ENCODE data around the gene USP47. TPM values are rescaled to one million over a fixed set of nuclear protein-coding genes. Genes with fewer than 3 reads are reported as not detected.
A peak's percentile ranks its signal among the peaks of the same experiment; 100 is the strongest.

Gene USP47
- total and polyA plus RNA-seq, 5 donors from 2014 or later, result 35.7 to 79.0 (median 41.8) TPM

GRCh38 chr11:11970556-11970955, 128.8 kb downstream of the USP47 start:
- Mint-ChIP-seq H3K36me3 (no peaks in the 10 kb centered on the region), H3K27ac (no peak overlapping the region), H3K4me1 (peaks cover 0 to 3% (median 0%) of the 10 kb centered on the region in 4 donors), H3K27me3 (peaks cover 7% of the 10 kb centered on the region), H3K9me3 (no peaks in the 10 kb centered on the region), H3K4me3 (no peak overlapping the region)
- H3K9me3 ChIP-seq (ENCODE audit: control insufficient read depth in 2 of 2, low read length in 2 of 2), result no peaks in the 10 kb centered on the region
- H3K27ac ChIP-seq (ENCODE audit: insufficient read depth, low read length, poor library complexity, severe bottlenecking), result no peak overlapping the region
- no peak for ATAC-seq (ENCODE audit: low read depth in 2 of 2)
- H3K4me1 ChIP-seq (ENCODE audit: control insufficient read depth, insufficient read depth, low read length, poor library complexity, severe bottlenecking), result no peaks in the 10 kb centered on the region
- no peaks in the 10 kb centered on the region for H3K27me3 ChIP-seq (ENCODE audit: control insufficient read depth, insufficient read depth, low read length)
- H3K4me3 ChIP-seq (ENCODE audit: low read depth, low read length), result no peak overlapping the region
- no peak for DNase-seq
- no peaks in the 10 kb centered on the region for H3K36me3 ChIP-seq (ENCODE audit: control insufficient read depth, insufficient read depth, low read length)

- no peaks in the 10 kb centered on the region for H3K4me1 ChIP-seq (ENCODE audit: control insufficient read depth, insufficient read depth, low read length, poor library complexity, severe bottlenecking)
- Mint-ChIP-seq H3K9me3 (no peaks in the 10 kb centered on the region), H3K4me3 (no peak overlapping the region), H3K4me1 (peaks cover 0 to 7% (median under 1%) of the 10 kb centered on the region in 4 donors), H3K27ac (no peak overlapping the region), H3K36me3 (no peaks in the 10 kb centered on the region), H3K27me3 (peaks cover 6% of the 10 kb centered on the region)
- H3K27me3 ChIP-seq (ENCODE audit: control insufficient read depth, insufficient read depth, low read length), result no peaks in the 10 kb centered on the region
- no peaks in the 10 kb centered on the region for H3K9me3 ChIP-seq (ENCODE audit: control insufficient read depth in 2 of 2, low read length in 2 of 2)
- DNase-seq (no peak), ATAC-seq (ENCODE audit: low read depth in 2 of 2) (no peak)
- H3K27ac ChIP-seq (ENCODE audit: insufficient read depth, low read length, poor library complexity, severe bottlenecking), result no peak overlapping the region
- H3K4me3 ChIP-seq (ENCODE audit: low read depth, low read length), result no peak overlapping the region
- H3K36me3 ChIP-seq (ENCODE audit: control insufficient read depth, insufficient read depth, low read length), result no peaks in the 10 kb centered on the region
Observed at GRCh38 chr11:11971906-11972547, 130.3 kb downstream of the USP47 start.

- no peak overlapping the region for H3K4me3 Mint-ChIP-seq
- Histone ChIP-seq H3K36me3 (ENCODE audit: control insufficient read depth, insufficient read depth, low read length) (no peaks in the 10 kb centered on the region), H3K9me3 (ENCODE audit: control insufficient read depth in 2 of 2, low read length in 2 of 2) (no peaks in the 10 kb centered on the region), H3K4me1 (ENCODE audit: control insufficient read depth, insufficient read depth, low read length, poor library complexity, severe bottlenecking) (no peaks in the 10 kb centered on the region), H3K4me3 (ENCODE audit: low read depth, low read length) (no peak overlapping the region), H3K27ac (ENCODE audit: insufficient read depth, low read length, poor library complexity, severe bottlenecking) (no peak overlapping the region), H3K27me3 (ENCODE audit: control insufficient read depth, insufficient read depth, low read length) (no peaks in the 10 kb centered on the region)
- H3K4me1 Mint-ChIP-seq, result peaks cover 0 to 7% (median under 1%) of the 10 kb centered on the region in 4 donors
- no peak for DNase-seq
- H3K27ac Mint-ChIP-seq, result peak overlapping the region in 1 of 3 donors; percentile 14
- H3K36me3 Mint-ChIP-seq, result no peaks in the 10 kb centered on the region
- ATAC-seq (ENCODE audit: low read depth in 2 of 2), result no peak
- peaks cover 6% of the 10 kb centered on the region for H3K27me3 Mint-ChIP-seq
- H3K9me3 Mint-ChIP-seq, result no peaks in the 10 kb centered on the region
Observed at GRCh38 chr11:11972730-11973341, 131.1 kb downstream of the USP47 start.

GRCh38 chr11:11973361-11973800, 131.6 kb downstream of the USP47 start:
- H3K4me1 Mint-ChIP-seq, result peaks cover 0 to 7% (median 2%) of the 10 kb centered on the region in 4 donors
- Histone ChIP-seq H3K36me3 (ENCODE audit: control insufficient read depth, insufficient read depth, low read length) (no peaks in the 10 kb centered on the region), H3K4me1 (ENCODE audit: control insufficient read depth, insufficient read depth, low read length, poor library complexity, severe bottlenecking) (no peaks in the 10 kb centered on the region), H3K27ac (ENCODE audit: insufficient read depth, low read length, poor library complexity, severe bottlenecking) (no peak overlapping the region), H3K9me3 (ENCODE audit: control insufficient read depth in 2 of 2, low read length in 2 of 2) (no peaks in the 10 kb centered on the region), H3K27me3 (ENCODE audit: control insufficient read depth, insufficient read depth, low read length) (no peaks in the 10 kb centered on the region), H3K4me3 (ENCODE audit: low read depth, low read length) (no peak overlapping the region)
- peak overlapping the region in 1 of 3 donors; percentile 82 for H3K27ac Mint-ChIP-seq
- no peak for DNase-seq
- no peaks in the 10 kb centered on the region for H3K36me3 Mint-ChIP-seq
- ATAC-seq (ENCODE audit: low read depth in 2 of 2), result no peak
- no peak overlapping the region for H3K4me3 Mint-ChIP-seq
- no peaks in the 10 kb centered on the region for H3K9me3 Mint-ChIP-seq
- H3K27me3 Mint-ChIP-seq, result peaks cover 6% of the 10 kb centered on the region

- H3K36me3 ChIP-seq (ENCODE audit: control insufficient read depth, insufficient read depth, low read length), result no peaks in the 10 kb centered on the region
- no peak overlapping the region for H3K4me3 Mint-ChIP-seq
- H3K4me1 Mint-ChIP-seq, result peaks cover 0 to 7% (median 2%) of the 10 kb centered on the region in 4 donors
- H3K4me1 ChIP-seq (ENCODE audit: control insufficient read depth, insufficient read depth, low read length, poor library complexity, severe bottlenecking), result no peaks in the 10 kb centered on the region
- H3K27me3 ChIP-seq (ENCODE audit: control insufficient read depth, insufficient read depth, low read length), result no peaks in the 10 kb centered on the region
- DNase-seq (no peak), ATAC-seq (ENCODE audit: low read depth in 2 of 2) (no peak)
- no peaks in the 10 kb centered on the region for H3K9me3 Mint-ChIP-seq
- no peak overlapping the region for H3K4me3 ChIP-seq (ENCODE audit: low read depth, low read length)
- H3K27ac ChIP-seq (ENCODE audit: insufficient read depth, low read length, poor library complexity, severe bottlenecking), result no peak overlapping the region
- no peaks in the 10 kb centered on the region for H3K9me3 ChIP-seq (ENCODE audit: control insufficient read depth in 2 of 2, low read length in 2 of 2)
- peaks cover 6% of the 10 kb centered on the region for H3K27me3 Mint-ChIP-seq
- no peak overlapping the region for H3K27ac Mint-ChIP-seq
- no peaks in the 10 kb centered on the region for H3K36me3 Mint-ChIP-seq
Observed at GRCh38 chr11:11973866-11974265, 132.1 kb downstream of the USP47 start.

- no peak for DNase-seq
- Mint-ChIP-seq H3K4me1 (peaks cover 0 to 7% (median 2%) of the 10 kb centered on the region in 4 donors), H3K36me3 (no peaks in the 10 kb centered on the region), H3K27ac (no peak overlapping the region), H3K4me3 (no peak overlapping the region), H3K9me3 (no peaks in the 10 kb centered on the region), H3K27me3 (peaks cover 6% of the 10 kb centered on the region)
- no peaks in the 10 kb centered on the region for H3K4me1 ChIP-seq (ENCODE audit: control insufficient read depth, insufficient read depth, low read length, poor library complexity, severe bottlenecking)
- H3K9me3 ChIP-seq (ENCODE audit: control insufficient read depth in 2 of 2, low read length in 2 of 2), result no peaks in the 10 kb centered on the region
- H3K4me3 ChIP-seq (ENCODE audit: low read depth, low read length), result no peak overlapping the region
- no peak for ATAC-seq (ENCODE audit: low read depth in 2 of 2)
- no peaks in the 10 kb centered on the region for H3K36me3 ChIP-seq (ENCODE audit: control insufficient read depth, insufficient read depth, low read length)
- H3K27me3 ChIP-seq (ENCODE audit: control insufficient read depth, insufficient read depth, low read length), result no peaks in the 10 kb centered on the region
- H3K27ac ChIP-seq (ENCODE audit: insufficient read depth, low read length, poor library complexity, severe bottlenecking), result no peak overlapping the region
Observed at GRCh38 chr11:11975201-11976092, 133.7 kb downstream of the USP47 start.

GRCh38 chr11:11976481-11977127, 134.8 kb downstream of the USP47 start:
- Histone ChIP-seq H3K27me3 (ENCODE audit: control insufficient read depth, insufficient read depth, low read length) (no peaks in the 10 kb centered on the region), H3K9me3 (ENCODE audit: control insufficient read depth in 2 of 2, low read length in 2 of 2) (no peaks in the 10 kb centered on the region), H3K4me3 (ENCODE audit: low read depth, low read length) (no peak overlapping the region), H3K36me3 (ENCODE audit: control insufficient read depth, insufficient read depth, low read length) (no peaks in the 10 kb centered on the region), H3K4me1 (ENCODE audit: control insufficient read depth, insufficient read depth, low read length, poor library complexity, severe bottlenecking) (no peaks in the 10 kb centered on the region), H3K27ac (ENCODE audit: insufficient read depth, low read length, poor library complexity, severe bottlenecking) (no peak overlapping the region)
- DNase-seq, result no peak
- H3K4me1 Mint-ChIP-seq, result peaks cover 0 to 7% (median 2%) of the 10 kb centered on the region in 4 donors
- ATAC-seq (ENCODE audit: low read depth in 2 of 2), result no peak
- H3K27me3 Mint-ChIP-seq, result no peaks in the 10 kb centered on the region
- H3K9me3 Mint-ChIP-seq, result no peaks in the 10 kb centered on the region
- no peaks in the 10 kb centered on the region for H3K36me3 Mint-ChIP-seq
- H3K27ac Mint-ChIP-seq, result no peak overlapping the region
- no peak overlapping the region for H3K4me3 Mint-ChIP-seq
